ENCODE results near the gene SDS.

DNA sequence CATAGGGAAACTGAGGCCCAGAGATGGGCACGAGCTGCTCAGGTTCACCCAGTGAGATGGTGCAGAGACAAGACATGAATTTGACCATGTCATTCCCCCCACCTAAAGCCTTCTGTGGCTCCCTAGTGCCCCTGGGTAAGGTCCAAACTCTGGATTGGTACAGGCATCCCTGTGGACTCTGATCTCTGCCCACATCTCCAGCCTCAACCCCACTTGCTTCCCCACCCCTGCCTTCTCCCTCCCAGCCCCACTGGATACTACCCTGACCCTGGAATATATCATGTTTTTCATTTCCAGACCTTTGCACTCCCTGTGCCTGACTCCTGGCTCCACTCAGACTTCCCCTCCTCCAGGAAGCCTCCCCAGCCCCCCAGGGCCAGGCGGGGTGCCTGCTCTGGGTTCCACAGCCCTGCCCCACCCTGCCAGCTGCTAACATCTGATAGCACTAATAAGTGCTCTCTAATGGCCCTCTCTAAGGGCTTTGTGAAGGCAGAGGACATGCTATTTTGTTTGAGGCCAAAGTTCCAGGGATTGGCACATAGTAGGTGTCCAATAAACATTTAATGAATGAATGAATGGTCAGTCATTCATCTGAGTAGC is 17.4 kb upstream of the SDS start:
- TF ChIP-seq, protein P1, sequence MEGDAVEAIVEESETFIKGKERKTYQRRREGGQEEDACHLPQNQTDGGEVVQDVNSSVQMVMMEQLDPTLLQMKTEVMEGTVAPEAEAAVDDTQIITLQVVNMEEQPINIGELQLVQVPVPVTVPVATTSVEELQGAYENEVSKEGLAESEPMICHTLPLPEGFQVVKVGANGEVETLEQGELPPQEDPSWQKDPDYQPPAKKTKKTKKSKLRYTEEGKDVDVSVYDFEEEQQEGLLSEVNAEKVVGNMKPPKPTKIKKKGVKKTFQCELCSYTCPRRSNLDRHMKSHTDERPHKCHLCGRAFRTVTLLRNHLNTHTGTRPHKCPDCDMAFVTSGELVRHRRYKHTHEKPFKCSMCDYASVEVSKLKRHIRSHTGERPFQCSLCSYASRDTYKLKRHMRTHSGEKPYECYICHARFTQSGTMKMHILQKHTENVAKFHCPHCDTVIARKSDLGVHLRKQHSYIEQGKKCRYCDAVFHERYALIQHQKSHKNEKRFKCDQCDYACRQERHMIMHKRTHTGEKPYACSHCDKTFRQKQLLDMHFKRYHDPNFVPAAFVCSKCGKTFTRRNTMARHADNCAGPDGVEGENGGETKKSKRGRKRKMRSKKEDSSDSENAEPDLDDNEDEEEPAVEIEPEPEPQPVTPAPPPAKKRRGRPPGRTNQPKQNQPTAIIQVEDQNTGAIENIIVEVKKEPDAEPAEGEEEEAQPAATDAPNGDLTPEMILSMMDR (IDR thresholded peaks at IDR 0.05 in 2 of 3, conservative IDR thresholded peaks at IDR 0.05 in 1 of 3; ENCODE audit: borderline replicate concordance in 1 of 3, insufficient read depth in 1 of 3, low read depth in 2 of 3, low read length in 2 of 3) = no peak
- no peak for TF ChIP-seq RAD21 (IDR thresholded peaks at IDR 0.05; ENCODE audit: low read depth)
- no peak for TF ChIP-seq POLR2A (IDR thresholded peaks at IDR 0.05; ENCODE audit: borderline replicate concordance, extremely low read depth, insufficient read depth, insufficient read length)
- no peak for TF ChIP-seq SIN3A (IDR thresholded peaks at IDR 0.05; ENCODE audit: low read depth)
- TF ChIP-seq, protein P2, sequence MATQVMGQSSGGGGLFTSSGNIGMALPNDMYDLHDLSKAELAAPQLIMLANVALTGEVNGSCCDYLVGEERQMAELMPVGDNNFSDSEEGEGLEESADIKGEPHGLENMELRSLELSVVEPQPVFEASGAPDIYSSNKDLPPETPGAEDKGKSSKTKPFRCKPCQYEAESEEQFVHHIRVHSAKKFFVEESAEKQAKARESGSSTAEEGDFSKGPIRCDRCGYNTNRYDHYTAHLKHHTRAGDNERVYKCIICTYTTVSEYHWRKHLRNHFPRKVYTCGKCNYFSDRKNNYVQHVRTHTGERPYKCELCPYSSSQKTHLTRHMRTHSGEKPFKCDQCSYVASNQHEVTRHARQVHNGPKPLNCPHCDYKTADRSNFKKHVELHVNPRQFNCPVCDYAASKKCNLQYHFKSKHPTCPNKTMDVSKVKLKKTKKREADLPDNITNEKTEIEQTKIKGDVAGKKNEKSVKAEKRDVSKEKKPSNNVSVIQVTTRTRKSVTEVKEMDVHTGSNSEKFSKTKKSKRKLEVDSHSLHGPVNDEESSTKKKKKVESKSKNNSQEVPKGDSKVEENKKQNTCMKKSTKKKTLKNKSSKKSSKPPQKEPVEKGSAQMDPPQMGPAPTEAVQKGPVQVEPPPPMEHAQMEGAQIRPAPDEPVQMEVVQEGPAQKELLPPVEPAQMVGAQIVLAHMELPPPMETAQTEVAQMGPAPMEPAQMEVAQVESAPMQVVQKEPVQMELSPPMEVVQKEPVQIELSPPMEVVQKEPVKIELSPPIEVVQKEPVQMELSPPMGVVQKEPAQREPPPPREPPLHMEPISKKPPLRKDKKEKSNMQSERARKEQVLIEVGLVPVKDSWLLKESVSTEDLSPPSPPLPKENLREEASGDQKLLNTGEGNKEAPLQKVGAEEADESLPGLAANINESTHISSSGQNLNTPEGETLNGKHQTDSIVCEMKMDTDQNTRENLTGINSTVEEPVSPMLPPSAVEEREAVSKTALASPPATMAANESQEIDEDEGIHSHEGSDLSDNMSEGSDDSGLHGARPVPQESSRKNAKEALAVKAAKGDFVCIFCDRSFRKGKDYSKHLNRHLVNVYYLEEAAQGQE (IDR thresholded peaks at IDR 0.05; ENCODE audit: low read depth) = no peak
- TF ChIP-seq EZH2 (IDR thresholded peaks at IDR 0.05) = no peak
- TF ChIP-seq CEBPB (IDR thresholded peaks at IDR 0.05; ENCODE audit: low read depth) = no peak
- TF ChIP-seq CBX3 (IDR thresholded peaks at IDR 0.05; ENCODE audit: low read depth) = no peak
- TF ChIP-seq, protein P3, sequence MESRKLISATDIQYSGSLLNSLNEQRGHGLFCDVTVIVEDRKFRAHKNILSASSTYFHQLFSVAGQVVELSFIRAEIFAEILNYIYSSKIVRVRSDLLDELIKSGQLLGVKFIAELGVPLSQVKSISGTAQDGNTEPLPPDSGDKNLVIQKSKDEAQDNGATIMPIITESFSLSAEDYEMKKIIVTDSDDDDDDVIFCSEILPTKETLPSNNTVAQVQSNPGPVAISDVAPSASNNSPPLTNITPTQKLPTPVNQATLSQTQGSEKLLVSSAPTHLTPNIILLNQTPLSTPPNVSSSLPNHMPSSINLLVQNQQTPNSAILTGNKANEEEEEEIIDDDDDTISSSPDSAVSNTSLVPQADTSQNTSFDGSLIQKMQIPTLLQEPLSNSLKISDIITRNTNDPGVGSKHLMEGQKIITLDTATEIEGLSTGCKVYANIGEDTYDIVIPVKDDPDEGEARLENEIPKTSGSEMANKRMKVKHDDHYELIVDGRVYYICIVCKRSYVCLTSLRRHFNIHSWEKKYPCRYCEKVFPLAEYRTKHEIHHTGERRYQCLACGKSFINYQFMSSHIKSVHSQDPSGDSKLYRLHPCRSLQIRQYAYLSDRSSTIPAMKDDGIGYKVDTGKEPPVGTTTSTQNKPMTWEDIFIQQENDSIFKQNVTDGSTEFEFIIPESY (IDR thresholded peaks at IDR 0.05; ENCODE audit: extremely low read depth, insufficient replicate concordance, low read length) = no peak
- no peak for TF ChIP-seq EZH2phosphoT487 (IDR thresholded peaks at IDR 0.05; ENCODE audit: borderline replicate concordance)
- TF ChIP-seq ZNF274 (IDR thresholded peaks at IDR 0.05; ENCODE audit: low read depth, low read length) = no peak

Data from HCT116 (cell line).